ENCODE measurements around the gene ARHGEF39.

- TF ChIP-seq, protein P1, sequence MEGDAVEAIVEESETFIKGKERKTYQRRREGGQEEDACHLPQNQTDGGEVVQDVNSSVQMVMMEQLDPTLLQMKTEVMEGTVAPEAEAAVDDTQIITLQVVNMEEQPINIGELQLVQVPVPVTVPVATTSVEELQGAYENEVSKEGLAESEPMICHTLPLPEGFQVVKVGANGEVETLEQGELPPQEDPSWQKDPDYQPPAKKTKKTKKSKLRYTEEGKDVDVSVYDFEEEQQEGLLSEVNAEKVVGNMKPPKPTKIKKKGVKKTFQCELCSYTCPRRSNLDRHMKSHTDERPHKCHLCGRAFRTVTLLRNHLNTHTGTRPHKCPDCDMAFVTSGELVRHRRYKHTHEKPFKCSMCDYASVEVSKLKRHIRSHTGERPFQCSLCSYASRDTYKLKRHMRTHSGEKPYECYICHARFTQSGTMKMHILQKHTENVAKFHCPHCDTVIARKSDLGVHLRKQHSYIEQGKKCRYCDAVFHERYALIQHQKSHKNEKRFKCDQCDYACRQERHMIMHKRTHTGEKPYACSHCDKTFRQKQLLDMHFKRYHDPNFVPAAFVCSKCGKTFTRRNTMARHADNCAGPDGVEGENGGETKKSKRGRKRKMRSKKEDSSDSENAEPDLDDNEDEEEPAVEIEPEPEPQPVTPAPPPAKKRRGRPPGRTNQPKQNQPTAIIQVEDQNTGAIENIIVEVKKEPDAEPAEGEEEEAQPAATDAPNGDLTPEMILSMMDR (optimal IDR thresholded peaks at IDR 0.05 in 1 of 3, IDR thresholded peaks at IDR 0.05 in 1 of 3, conservative IDR thresholded peaks at IDR 0.05 in 1 of 3; ENCODE audit: extremely low read depth in 1 of 3, insufficient read depth in 2 of 3, low read length in 3 of 3), result no peak
- TF ChIP-seq EZH2 (IDR thresholded peaks at IDR 0.05; ENCODE audit: low read length), result no peak
Measured at GRCh38 chr9:35665471-35665818, 450 bp upstream of the ARHGEF39 start.
